Coronary artery (tissue), 2 donors: Measurements from ENCODE around the gene MAN2C1.
"Not testable (repeated sequence)": the region's sequence is repeated elsewhere in the genome, so short reads cannot be mapped to it uniquely, and the experiment has no call there.

Source experiments
- DNase-seq: peaks from one replicate; pipeline ENCODE4 v3.0.0-alpha.2; 2017; ENCODE audit warnings: low spot score
- H3K27ac ChIP-seq, 2 donors: fragments of 200-600 bp; sonication (generic); one replicate each; pipeline ENCODE4 v1.5.1; 2016 to 2019
- H3K4me3 ChIP-seq: fragments of 200-600 bp; sonication (generic); 2 replicates; pipeline ENCODE4 v1.5.1; 2016; ENCODE audit warnings: mild to moderate bottlenecking, moderate library complexity
- TF ChIP-seq, protein P1 (sequence below): fragments of 200-600 bp; sonication (generic); IDR thresholded peaks from one replicate; pipeline ENCODE4 v1.5.1; 2019; ENCODE audit warnings: antibody characterized with exemption

The MAN2C1 gene

DNA sequence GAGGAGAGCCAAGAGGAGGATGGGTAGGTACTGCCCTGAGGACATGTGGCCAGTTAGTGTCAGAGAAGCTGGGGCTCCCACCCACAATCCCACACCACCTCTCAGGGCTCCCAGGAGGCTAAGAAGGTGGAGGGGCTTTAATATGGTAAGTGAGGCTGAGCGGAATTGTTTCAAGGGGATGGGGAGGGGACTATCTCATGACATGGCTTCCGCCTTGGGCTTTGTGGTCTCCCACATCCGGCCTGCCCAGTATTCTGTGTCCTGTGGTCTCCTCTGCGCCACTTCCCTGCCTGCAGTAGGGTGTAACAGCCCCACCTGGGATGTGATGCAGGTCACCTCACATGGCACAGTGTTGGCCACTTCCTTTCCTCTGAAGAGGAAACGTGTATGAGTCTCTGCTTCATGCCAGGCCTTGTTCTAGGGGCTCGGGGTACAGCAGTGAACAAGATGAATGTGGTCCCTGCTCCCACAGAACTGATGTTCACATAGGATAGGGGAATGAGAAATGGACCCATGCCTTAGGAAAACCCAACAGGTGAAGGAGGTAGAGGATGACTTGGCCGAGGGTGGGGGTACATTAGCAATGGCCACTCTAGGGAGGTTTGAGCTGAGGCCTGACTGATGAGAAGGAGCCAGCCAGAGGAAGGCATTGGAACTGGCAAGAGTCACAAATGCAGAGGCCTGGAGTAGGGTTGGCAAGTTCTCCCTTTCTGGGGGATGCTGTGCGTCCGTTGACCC, 18.4 kb downstream of the MAN2C1 start:
- H3K4me3 ChIP-seq: no peak overlapping the region
- no peak overlapping the region for H3K27ac ChIP-seq
- no peak for DNase-seq
- TF ChIP-seq, protein P1, sequence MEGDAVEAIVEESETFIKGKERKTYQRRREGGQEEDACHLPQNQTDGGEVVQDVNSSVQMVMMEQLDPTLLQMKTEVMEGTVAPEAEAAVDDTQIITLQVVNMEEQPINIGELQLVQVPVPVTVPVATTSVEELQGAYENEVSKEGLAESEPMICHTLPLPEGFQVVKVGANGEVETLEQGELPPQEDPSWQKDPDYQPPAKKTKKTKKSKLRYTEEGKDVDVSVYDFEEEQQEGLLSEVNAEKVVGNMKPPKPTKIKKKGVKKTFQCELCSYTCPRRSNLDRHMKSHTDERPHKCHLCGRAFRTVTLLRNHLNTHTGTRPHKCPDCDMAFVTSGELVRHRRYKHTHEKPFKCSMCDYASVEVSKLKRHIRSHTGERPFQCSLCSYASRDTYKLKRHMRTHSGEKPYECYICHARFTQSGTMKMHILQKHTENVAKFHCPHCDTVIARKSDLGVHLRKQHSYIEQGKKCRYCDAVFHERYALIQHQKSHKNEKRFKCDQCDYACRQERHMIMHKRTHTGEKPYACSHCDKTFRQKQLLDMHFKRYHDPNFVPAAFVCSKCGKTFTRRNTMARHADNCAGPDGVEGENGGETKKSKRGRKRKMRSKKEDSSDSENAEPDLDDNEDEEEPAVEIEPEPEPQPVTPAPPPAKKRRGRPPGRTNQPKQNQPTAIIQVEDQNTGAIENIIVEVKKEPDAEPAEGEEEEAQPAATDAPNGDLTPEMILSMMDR: no peak

DNA sequence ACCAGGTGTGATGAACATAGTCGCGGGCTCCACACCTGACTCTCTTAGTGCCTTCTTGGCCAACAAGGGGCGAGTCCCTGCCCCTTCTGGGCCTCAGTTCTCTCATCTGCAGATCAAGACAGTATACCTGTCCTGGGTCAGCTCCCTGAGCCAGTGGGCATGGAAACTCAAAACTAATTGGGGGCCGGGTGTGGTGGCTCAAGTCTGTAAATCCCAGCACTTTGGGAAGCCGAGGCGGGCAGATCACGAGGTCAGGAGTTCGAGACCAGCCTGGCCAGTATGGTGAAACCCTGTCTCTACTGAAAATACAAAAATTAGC, 19.1 kb downstream of the MAN2C1 start:
- not testable (repeated sequence) for H3K4me3 ChIP-seq, H3K27ac ChIP-seq, DNase-seq

DNA sequence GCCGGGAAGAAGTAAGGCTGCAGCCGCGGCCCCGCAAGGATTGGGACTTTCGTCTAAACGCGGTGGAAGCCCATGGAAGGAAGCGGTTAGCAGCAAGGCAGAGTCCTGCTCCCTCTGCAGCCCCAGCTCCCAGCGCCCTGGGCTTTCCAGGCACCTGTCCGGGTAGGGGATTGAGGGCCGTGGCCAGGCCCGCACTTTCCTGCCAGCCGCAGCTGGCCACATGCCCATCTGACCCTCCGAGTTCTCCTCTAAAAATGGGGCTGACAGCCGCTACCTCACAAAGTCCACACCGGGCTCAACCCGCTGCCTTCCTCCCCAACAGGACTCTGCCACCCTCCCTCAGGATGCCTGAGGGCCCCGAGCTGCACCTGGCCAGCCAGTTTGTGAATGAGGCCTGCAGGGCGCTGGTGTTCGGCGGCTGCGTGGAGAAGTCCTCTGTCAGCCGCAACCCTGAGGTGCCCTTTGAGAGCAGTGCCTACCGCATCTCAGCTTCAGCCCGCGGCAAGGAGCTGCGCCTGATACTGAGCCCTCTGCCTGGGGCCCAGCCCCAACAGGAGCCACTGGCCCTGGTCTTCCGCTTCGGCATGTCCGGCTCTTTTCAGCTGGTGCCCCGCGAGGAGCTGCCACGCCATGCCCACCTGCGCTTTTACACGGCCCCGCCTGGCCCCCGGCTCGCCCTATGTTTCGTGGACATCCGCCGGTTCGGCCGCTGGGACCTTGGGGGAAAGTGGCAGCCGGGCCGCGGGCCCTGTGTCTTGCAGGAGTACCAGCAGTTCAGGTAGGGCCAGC, 19.7 kb downstream of the MAN2C1 start:
- peak overlapping the region; percentile 94 for H3K4me3 ChIP-seq
- no peak for DNase-seq
- H3K27ac ChIP-seq: peak overlapping the region; percentile 37 to 76
- TF ChIP-seq, protein P1: no peak

DNA sequence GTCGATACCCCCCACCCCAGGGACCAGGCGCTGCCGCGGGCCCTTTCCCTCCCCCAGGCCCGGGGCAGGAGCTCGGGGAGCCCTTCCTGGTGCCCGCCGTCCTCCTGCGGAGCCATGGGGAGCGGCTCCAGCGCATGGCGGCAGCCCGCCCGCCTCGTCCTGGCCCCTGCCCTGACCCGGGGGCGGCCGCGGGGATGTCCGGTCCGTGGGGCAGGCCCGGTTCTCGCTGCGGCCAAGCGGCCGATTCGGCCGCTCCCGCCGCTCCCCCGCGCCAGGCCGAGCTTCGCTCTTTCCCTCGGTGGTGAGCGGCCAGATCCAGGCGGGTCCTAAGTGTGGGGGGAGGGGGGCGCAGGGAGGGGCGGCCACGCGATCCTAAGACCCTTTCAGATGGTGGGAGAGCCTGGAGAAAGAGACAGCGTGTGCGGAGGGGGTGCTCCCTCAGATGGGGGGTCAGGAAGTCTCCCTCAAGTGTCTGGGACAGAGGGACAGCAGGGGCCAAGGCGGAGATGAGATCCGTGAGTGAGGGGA, 20.3 kb downstream of the MAN2C1 start:
- Histone ChIP-seq H3K4me3 (peak overlapping the region; percentile 94), H3K27ac (peak overlapping the region; percentile 37 to 76)
- DNase-seq: no peak
- TF ChIP-seq, protein P1: no peak

DNA sequence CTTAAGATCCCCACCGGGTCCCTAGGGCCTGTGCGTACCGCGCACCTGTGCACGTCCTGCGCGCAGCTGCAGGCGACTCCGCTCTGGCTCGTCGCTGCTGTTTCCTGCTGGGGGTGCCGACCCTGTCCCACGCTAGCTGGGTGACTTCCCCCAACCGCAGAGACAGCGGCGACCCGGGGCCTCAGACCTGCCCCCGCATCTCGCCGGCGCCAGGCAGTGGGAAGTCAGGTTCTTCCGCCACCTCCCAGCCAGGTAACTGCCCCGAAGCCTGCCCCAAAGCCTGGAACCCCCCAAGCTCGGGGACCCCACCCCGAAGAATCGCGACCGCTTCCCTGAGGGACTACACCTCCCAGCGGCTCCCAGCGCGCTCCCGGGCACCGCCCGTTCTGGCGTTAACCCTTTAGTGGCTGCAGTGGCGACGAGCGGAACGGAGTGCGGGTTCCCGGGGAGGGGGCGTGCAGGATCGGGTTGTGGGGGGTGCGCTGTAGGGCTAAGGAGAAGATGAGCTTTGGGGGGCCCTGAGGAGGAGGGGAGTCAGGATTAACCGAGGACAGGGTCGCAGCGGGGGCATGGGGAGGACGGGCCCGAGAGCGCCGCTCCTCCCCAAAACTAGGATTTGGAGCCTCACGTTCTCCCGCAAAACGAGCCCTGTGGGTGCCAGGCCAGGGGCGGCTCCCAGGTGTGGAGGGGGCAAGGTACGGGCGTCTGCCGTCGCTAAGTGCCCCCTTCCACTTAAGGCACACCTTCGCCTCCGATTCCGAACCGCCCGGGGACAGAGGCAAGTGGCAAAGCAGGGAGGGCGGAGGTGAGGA, 21.0 kb downstream of the MAN2C1 start:
- Histone ChIP-seq H3K4me3 (peak overlapping the region; percentile 94), H3K27ac (peak overlapping the region; percentile 37 to 76)
- TF ChIP-seq, protein P1: no peak
- no peak for DNase-seq

DNA sequence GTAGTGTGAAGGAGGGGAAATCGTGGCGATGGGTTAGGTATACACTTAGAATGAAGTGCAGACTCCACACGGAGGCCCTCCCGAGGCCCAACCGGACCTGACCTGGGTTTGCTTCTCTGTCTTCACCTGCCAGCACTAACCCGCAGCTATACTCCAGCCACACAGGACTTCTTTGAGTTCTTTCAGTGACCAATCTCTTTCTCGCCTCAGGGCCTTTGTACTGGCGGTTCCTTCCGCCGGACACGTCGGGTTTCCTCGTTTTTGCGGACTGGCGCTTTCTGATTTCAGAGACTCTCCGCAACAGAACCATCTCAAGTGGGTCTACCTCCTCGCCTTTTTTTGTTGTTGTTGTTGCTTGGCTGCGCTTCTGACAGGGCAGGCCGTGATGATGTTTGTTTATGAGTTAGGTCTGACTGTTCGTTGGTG, 21.6 kb downstream of the MAN2C1 start, which contains the start of gene NEIL1:
NEIL1 (plus strand) TSS at position 244 of the 426 bp plus-strand sequence. CDS start 1,867 bp downstream, outside the sequence.
- no peak for DNase-seq
- Histone ChIP-seq H3K4me3 (peak within 1 kb of the TSS; percentile 94), H3K27ac (peak within 1 kb of the TSS; percentile 37 to 76)
- TF ChIP-seq, protein P1: no peak

DNA sequence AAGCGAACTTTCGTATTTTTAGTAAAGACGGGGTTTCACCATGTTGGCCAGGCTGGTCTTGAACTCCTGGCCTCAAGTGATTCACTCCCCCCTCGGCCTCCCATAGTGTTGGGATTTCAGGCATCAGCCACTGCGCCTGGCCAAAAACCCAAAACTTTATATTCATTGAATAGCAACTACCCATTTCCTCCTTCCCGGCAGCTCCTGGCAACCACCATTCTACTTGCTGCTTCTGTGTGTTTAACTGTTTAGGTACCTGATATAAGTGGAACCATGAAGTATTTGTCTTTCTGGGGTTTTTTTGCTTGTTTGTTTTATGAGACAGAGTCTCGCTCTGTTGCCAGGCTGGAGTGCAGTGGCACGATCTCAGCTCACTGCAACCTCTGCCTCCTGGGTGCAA, 24.5 kb downstream of the MAN2C1 start:
- not testable (repeated sequence) for H3K27ac ChIP-seq, DNase-seq, H3K4me3 ChIP-seq
